Measurements from ENCODE around the gene NUDT13.

- TF ChIP-seq CTCF (IDR thresholded peaks at IDR 0.05) (no peak), POLR2A (IDR thresholded peaks at IDR 0.05) (no peak), EP300 (IDR thresholded peaks at IDR 0.05) (no peak)
Measured at GRCh38 chr10:73131913-73132686, 21.8 kb downstream of the NUDT13 start.
